IPS DF 6.9 (cell line): ENCODE data around the gene TGFBI.
A peak's percentile ranks its signal among the peaks of the same experiment; 100 is the strongest.

ENCODE experiments used
- DNase-seq: peaks from one replicate; pipeline ENCODE4 v3.0.0-alpha.2; 2013; ENCODE audit warnings: low read depth, low spot score
- H3K27ac ChIP-seq: one replicate; pipeline ENCODE4 v1.5.1; 2013; ENCODE audit warnings: low read length, control low read depth
- H3K27me3 ChIP-seq: 2 replicates; pipeline ENCODE4 v1.6.1; 2013; ENCODE audit warnings: mild to moderate bottlenecking, low read length; ENCODE audit not compliant: control insufficient read depth, insufficient read depth
- H3K36me3 ChIP-seq: 2 replicates; pipeline ENCODE4 v1.6.1; 2013; ENCODE audit warnings: low read length; ENCODE audit not compliant: control insufficient read depth, insufficient read depth
- H3K4me1 ChIP-seq: 2 replicates; pipeline ENCODE4 v1.6.1; 2013; ENCODE audit warnings: low read length; ENCODE audit not compliant: control insufficient read depth, insufficient read depth
- H3K4me3 ChIP-seq: 2 replicates; pipeline ENCODE4 v1.5.1; 2013; ENCODE audit warnings: mild to moderate bottlenecking, low read length
- H3K9me3 ChIP-seq: 2 replicates; pipeline ENCODE4 v1.6.1; 2013; ENCODE audit warnings: low read length, inconsistent platforms; ENCODE audit not compliant: control insufficient read depth, insufficient read depth
- WGBS: extraction: QIAGEN DNeasy Blood & Tissue Kit; methylation state at CpG from one replicate; pipeline ENCODE4 v1.1.7; 2013; ENCODE audit warnings: mixed read lengths, missing lambda C conversion rate; ENCODE audit not compliant: insufficient read length, insufficient coverage; 5-methylcytosine and 5-hydroxymethylcytosine counted together

TGFBI gene

GRCh38 chr5:136028782-136029742 is at the start of gene TGFBI:
Gene TGFBI, plus strand, starts transcription at chr5:136028988. Its CDS starts 68 bp downstream, at chr5:136029056.
- DNase-seq, result peak; percentile 16
- Histone ChIP-seq H3K27me3 (peaks cover 19% of the 10 kb centered on the region; the same call in 1 of the 2 replicates), H3K27ac (no peak within 1 kb of the TSS), H3K36me3 (no peaks in the 10 kb centered on the region), H3K9me3 (no peaks in the 10 kb centered on the region), H3K4me1 (peaks cover 2% of the 10 kb centered on the region; the same call in 1 of the 2 replicates), H3K4me3 (peak within 1 kb of the TSS; percentile 59; the same call in 1 of the 2 replicates)
- no CpG with 5 or more reads among the region's 68 CpGs for WGBS

GRCh38 chr5:135978993-135979392 is 49.8 kb upstream of the TGFBI start:
- WGBS, result no CpG with 5 or more reads among the region's 2 CpGs
- H3K27ac ChIP-seq, result no peak overlapping the region
- no peaks in the 10 kb centered on the region for H3K9me3 ChIP-seq
- no peaks in the 10 kb centered on the region for H3K36me3 ChIP-seq
- no peak for DNase-seq
- H3K4me1 ChIP-seq, result peaks cover 4% of the 10 kb centered on the region; the same call in 1 of the 2 replicates
- H3K27me3 ChIP-seq, result no peaks in the 10 kb centered on the region; the same call in 1 of the 2 replicates
- no peak overlapping the region for H3K4me3 ChIP-seq

GRCh38 chr5:135979510-135979909 is 49.3 kb upstream of the TGFBI start:
- Histone ChIP-seq H3K4me3 (no peak overlapping the region), H3K36me3 (no peaks in the 10 kb centered on the region), H3K27ac (no peak overlapping the region), H3K4me1 (peaks cover 4% of the 10 kb centered on the region; the same call in 1 of the 2 replicates), H3K9me3 (no peaks in the 10 kb centered on the region), H3K27me3 (no peaks in the 10 kb centered on the region; the same call in 1 of the 2 replicates)
- DNase-seq, result no peak
- no CpG with 5 or more reads among the region's 1 CpG for WGBS

- Histone ChIP-seq H3K4me1 (peaks cover 4% of the 10 kb centered on the region; the same call in 1 of the 2 replicates), H3K27me3 (no peaks in the 10 kb centered on the region; the same call in 1 of the 2 replicates), H3K36me3 (no peaks in the 10 kb centered on the region), H3K4me3 (no peak overlapping the region), H3K9me3 (no peaks in the 10 kb centered on the region), H3K27ac (no peak overlapping the region)
- WGBS, result no CpG with 5 or more reads among the region's 1 CpG
- no peak for DNase-seq
Measured at GRCh38 chr5:135980620-135981019, 48.2 kb upstream of the TGFBI start.

GRCh38 chr5:135985951-135986350 is 42.8 kb upstream of the TGFBI start:
- Histone ChIP-seq H3K27me3 (no peaks in the 10 kb centered on the region), H3K4me3 (no peak overlapping the region), H3K36me3 (no peaks in the 10 kb centered on the region), H3K27ac (no peak overlapping the region), H3K4me1 (no peaks in the 10 kb centered on the region), H3K9me3 (no peaks in the 10 kb centered on the region)
- WGBS, result no CpG with 5 or more reads among the region's 1 CpG
- DNase-seq, result no peak

GRCh38 chr5:135986401-135986800 is 42.4 kb upstream of the TGFBI start:
- Histone ChIP-seq H3K4me1 (no peaks in the 10 kb centered on the region), H3K4me3 (no peak overlapping the region), H3K9me3 (no peaks in the 10 kb centered on the region), H3K36me3 (no peaks in the 10 kb centered on the region), H3K27me3 (no peaks in the 10 kb centered on the region), H3K27ac (no peak overlapping the region)
- no CpG with 5 or more reads among the region's 3 CpGs for WGBS
- DNase-seq, result no peak

- Histone ChIP-seq H3K9me3 (no peaks in the 10 kb centered on the region), H3K4me1 (no peaks in the 10 kb centered on the region), H3K27me3 (no peaks in the 10 kb centered on the region), H3K27ac (no peak overlapping the region), H3K36me3 (no peaks in the 10 kb centered on the region), H3K4me3 (no peak overlapping the region)
- WGBS, result no CpG with 5 or more reads among the region's 3 CpGs
- DNase-seq, result no peak
Measured at GRCh38 chr5:135986891-135987401, 41.8 kb upstream of the TGFBI start.

GRCh38 chr5:135988546-135988945 is 40.2 kb upstream of the TGFBI start:
- Histone ChIP-seq H3K9me3 (no peaks in the 10 kb centered on the region), H3K36me3 (no peaks in the 10 kb centered on the region), H3K4me1 (no peaks in the 10 kb centered on the region), H3K4me3 (no peak overlapping the region), H3K27ac (no peak overlapping the region), H3K27me3 (no peaks in the 10 kb centered on the region)
- WGBS, result no CpG with 5 or more reads among the region's 3 CpGs
- no peak for DNase-seq

GRCh38 chr5:135989686-135990085 is 39.1 kb upstream of the TGFBI start:
- Histone ChIP-seq H3K36me3 (no peaks in the 10 kb centered on the region), H3K9me3 (no peaks in the 10 kb centered on the region), H3K27me3 (no peaks in the 10 kb centered on the region), H3K4me3 (no peak overlapping the region), H3K27ac (no peak overlapping the region), H3K4me1 (no peaks in the 10 kb centered on the region)
- 100% methylated on average over 1 of the region's 7 CpGs for WGBS
- DNase-seq, result no peak

GRCh38 chr5:135990528-135991255 is 38.1 kb upstream of the TGFBI start:
- no peaks in the 10 kb centered on the region for H3K4me1 ChIP-seq
- WGBS, result no CpG with 5 or more reads among the region's 21 CpGs
- no peaks in the 10 kb centered on the region for H3K36me3 ChIP-seq
- H3K9me3 ChIP-seq, result no peaks in the 10 kb centered on the region
- no peak overlapping the region for H3K4me3 ChIP-seq
- H3K27ac ChIP-seq, result no peak overlapping the region
- DNase-seq, result no peak
- H3K27me3 ChIP-seq, result no peaks in the 10 kb centered on the region
